Measurements from ENCODE around the gene UCP2. TPM values are rescaled to one million over a fixed set of nuclear protein-coding genes. Genes with fewer than 3 reads are reported as not detected.

The UCP2 gene
- total RNA-seq, 3 donors from 2014 or later (not counting 1 experiment from before 2014, with no cell fraction given) = 463 to 946 (median 562) TPM

DNA sequence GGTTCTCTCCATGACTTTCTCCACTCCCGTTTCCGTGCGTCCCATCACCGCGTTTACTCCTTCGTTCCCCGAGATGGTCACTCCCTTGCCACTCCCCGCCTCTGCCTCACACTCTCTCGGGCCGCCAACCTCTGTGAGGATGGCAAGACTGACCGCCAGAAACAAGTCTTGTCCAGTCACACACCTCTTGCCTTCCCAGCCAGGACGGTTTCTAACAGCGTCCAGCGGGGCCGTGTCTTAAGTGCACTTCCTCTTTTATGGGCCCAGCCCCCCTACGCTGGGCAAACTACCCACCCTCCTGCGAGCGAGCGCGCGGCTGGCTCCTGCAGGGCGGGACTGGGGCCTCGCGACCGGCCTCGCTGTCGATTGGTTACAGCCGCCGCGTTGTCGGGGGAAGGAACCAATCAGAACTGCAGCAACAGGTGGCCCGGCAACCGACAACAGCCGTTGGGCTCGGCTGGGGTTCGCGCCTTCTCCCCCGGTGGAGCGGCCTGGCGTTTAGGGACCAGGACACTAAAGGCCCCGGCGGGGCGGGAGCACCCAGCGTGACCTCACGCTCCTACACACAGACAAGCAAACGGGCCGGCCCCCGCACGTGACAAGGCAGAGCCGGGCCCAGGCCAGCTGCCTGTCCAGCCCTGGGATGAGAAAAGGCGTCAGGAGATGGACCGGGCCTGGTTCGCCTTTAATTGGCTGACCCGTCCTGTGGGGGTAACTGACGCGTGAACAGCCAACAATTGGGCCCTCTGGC lies 522 bp upstream of the UCP2 start:
- peak overlapping the region; percentile 100 for H3K4me3 Mint-ChIP-seq
- Histone ChIP-seq H3K4me1 (ENCODE audit: control insufficient read depth, insufficient read depth, low read length) (peaks cover 48% of the 10 kb centered on the region), H3K9me3 (ENCODE audit: control insufficient read depth, insufficient read depth, low read length) (no peaks in the 10 kb centered on the region), H3K36me3 (ENCODE audit: control insufficient read depth, insufficient read depth, low read length) (peaks cover 29% of the 10 kb centered on the region), H3K27me3 (ENCODE audit: control insufficient read depth, insufficient read depth, low read length) (no peaks in the 10 kb centered on the region), H3K4me3 (ENCODE audit: low read length) (peak overlapping the region; percentile 97), H3K27ac (ENCODE audit: low read length) (peak overlapping the region; percentile 98)
- H3K27me3 Mint-ChIP-seq (ENCODE audit: low read depth in 2 of 2) = no peaks in the 10 kb centered on the region
- ATAC-seq (peak; percentile 78 to 92 (median 84)), DNase-seq (peak; percentile 87 to 96)
- H3K9me3 Mint-ChIP-seq = no peaks in the 10 kb centered on the region
- H3K4me1 Mint-ChIP-seq = peaks cover 54 to 58% of the 10 kb centered on the region in 2 donors
- TF ChIP-seq CTCF (IDR thresholded peaks at IDR 0.05) = no peak
- H3K27ac Mint-ChIP-seq = peak overlapping the region; percentile 97 to 99
- 2% methylated on average over 56 of the region's 56 CpGs for WGBS (ENCODE audit: insufficient coverage)
- no peaks in the 10 kb centered on the region for H3K36me3 Mint-ChIP-seq
- intact Hi-C loops (cut with micrococcal nuclease) = loop anchor here (1.0 to 5.0 kb wide), 3 partner anchors 12 to 189 kb away; partner anchors contain the start of genes C2CD3 and PPME1

GRCh38 chr11:73981051-73981805 lies 1.4 kb downstream of the UCP2 start:
- Histone ChIP-seq H3K4me3 (ENCODE audit: low read length) (peak overlapping the region; percentile 97), H3K9me3 (ENCODE audit: control insufficient read depth, insufficient read depth, low read length) (no peaks in the 10 kb centered on the region), H3K36me3 (ENCODE audit: control insufficient read depth, insufficient read depth, low read length) (peaks cover 49% of the 10 kb centered on the region), H3K27ac (ENCODE audit: low read length) (peak overlapping the region; percentile 98), H3K4me1 (ENCODE audit: control insufficient read depth, insufficient read depth, low read length) (peaks cover 67% of the 10 kb centered on the region), H3K27me3 (ENCODE audit: control insufficient read depth, insufficient read depth, low read length) (no peaks in the 10 kb centered on the region)
- Mint-ChIP-seq H3K36me3 (peaks cover 9% of the 10 kb centered on the region), H3K4me3 (peak overlapping the region; percentile 100), H3K27ac (peak overlapping the region; percentile 97 to 99), H3K4me1 (peaks cover 67 to 77% of the 10 kb centered on the region in 2 donors), H3K27me3 (ENCODE audit: low read depth in 2 of 2) (no peaks in the 10 kb centered on the region), H3K9me3 (no peaks in the 10 kb centered on the region)
- ATAC-seq = no peak
- intact Hi-C loops (cut with micrococcal nuclease) = loop anchor here (5.0 kb wide), 2 partner anchors 41 to 191 kb away; partner anchors contain the start of genes C2CD3 and PPME1
- no peak for TF ChIP-seq CTCF (IDR thresholded peaks at IDR 0.05)
- peak in 1 of 2 donors; percentile 34 for DNase-seq
- WGBS (ENCODE audit: insufficient coverage) = 26% methylated on average over 13 of the region's 13 CpGs

DNA sequence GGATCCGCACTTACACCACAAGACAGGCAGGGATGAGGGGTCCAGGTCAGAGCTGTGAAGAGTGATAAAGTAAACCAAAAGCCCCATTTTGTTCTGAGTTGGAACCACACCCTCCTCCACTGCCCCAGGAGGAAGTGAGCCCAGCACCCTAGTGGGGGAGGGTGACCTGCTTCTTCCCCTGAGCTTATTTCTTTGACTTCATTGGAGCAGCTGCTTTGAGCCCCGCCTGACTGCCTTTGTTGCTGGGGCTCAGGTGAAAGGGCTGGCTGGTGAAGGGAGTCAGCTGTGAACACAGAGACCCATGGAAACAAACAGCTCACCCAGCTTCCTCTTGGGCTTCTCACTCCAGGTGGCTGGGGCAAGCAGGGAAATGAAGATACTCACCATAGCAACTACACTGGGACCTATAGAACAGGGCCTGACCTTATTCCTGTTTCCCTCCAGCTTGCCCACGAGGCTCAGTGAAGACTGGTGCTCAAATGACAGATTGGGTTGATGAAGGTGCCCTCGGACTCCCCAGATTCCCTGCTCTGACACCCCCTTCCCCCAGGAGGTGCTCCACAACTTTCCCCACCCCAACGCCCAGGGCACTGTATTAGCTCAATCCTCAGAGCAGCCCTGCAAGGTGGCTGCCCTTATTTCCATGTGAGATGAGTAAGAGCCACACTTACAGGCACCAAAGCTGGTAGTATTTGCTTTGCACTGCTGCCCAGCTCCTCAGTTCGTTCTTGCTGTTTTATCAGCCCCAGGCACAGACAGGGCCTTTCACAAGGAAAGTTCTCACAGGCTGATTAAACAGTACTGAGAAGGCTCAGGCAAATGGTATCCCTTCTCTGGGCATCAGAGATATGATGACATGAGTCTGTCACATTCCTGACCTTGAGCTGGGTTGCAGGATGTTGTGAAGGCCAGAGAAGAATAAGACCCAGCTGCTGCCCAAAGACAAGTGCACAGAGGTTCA lies 2.4 kb downstream of the UCP2 start:
- Mint-ChIP-seq H3K27me3 (ENCODE audit: low read depth in 2 of 2) (no peaks in the 10 kb centered on the region), H3K4me1 (peaks cover 74 to 87% of the 10 kb centered on the region in 2 donors), H3K36me3 (peaks cover 13% of the 10 kb centered on the region), H3K4me3 (peak overlapping the region; percentile 100), H3K27ac (peak overlapping the region; percentile 97 to 99), H3K9me3 (no peaks in the 10 kb centered on the region)
- H3K27ac ChIP-seq (ENCODE audit: low read length) = peak overlapping the region; percentile 98
- peak overlapping the region; percentile 97 for H3K4me3 ChIP-seq (ENCODE audit: low read length)
- no peak for TF ChIP-seq CTCF (IDR thresholded peaks at IDR 0.05)
- DNase-seq (peak; percentile 53 to 91), ATAC-seq (peak; percentile 30 to 43 (median 31))
- no peaks in the 10 kb centered on the region for H3K9me3 ChIP-seq (ENCODE audit: control insufficient read depth, insufficient read depth, low read length)
- H3K4me1 ChIP-seq (ENCODE audit: control insufficient read depth, insufficient read depth, low read length) = peaks cover 76% of the 10 kb centered on the region
- 7% methylated on average over 5 of the region's 6 CpGs for WGBS (ENCODE audit: insufficient coverage)
- no peaks in the 10 kb centered on the region for H3K27me3 ChIP-seq (ENCODE audit: control insufficient read depth, insufficient read depth, low read length)
- intact Hi-C loops (cut with micrococcal nuclease) = loop anchor here (5.0 kb wide), 2 partner anchors 42 to 192 kb away; partner anchors contain the start of genes C2CD3 and PPME1
- H3K36me3 ChIP-seq (ENCODE audit: control insufficient read depth, insufficient read depth, low read length) = peaks cover 58% of the 10 kb centered on the region

All from natural killer cell (primary cell).